Measurements from ENCODE around the gene LGR5. TPM values are rescaled to one million over a fixed set of nuclear protein-coding genes. Genes with fewer than 3 reads are reported as not detected.

The LGR5 gene
- total and polyA plus RNA-seq, 2 donors (not counting 3 experiments of a cell fraction or from before 2014, with no cell fraction given) = not detected

DNA sequence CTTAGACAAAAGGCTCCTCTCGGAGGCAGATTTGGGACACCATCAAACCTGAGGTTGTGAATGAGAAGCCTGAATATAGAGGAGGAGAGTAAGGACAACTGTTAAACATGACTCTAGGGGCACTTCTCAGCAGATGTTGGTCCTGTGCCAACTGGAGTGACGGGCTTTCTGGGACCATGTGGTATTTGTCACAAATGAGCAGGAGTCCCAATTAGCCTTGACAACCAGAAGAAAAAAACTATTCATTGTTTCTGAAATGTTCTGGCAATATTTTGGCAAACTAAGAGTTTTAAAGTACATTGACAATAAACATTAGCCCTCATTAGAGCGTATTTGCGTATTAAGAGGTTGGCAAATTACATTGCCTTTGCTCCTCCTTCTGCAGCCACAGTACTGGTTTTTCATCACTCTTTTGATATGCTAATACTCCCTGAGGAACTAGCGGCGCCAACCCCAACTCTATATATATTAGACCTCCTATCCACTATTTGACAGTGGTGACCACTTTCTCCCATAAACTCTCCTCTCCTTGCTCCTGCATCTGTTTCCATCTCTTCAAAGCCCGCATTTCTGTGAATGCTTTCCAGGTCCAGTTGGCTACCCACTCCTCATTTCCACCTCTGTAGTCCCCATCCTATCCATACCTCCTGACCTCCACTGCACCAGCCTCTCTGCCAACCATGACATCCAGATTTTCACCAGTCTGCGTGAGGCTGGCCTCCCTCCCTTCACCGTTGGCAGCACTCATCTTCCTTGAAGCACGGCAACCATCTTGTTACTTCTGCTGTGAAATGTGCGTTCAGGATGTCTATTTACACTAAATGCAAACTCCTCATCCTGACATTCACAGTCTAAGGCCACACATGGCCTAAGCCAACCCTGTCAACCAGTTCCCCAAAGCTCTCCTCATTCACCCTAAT lies 123.3 kb downstream of the LGR5 start:
- ChIA-PET CTCF (no interaction called here), POLR2A (no interaction called here)
- no TSS peak for BruUV-seq (replicated peaks)
- no peaks in the 10 kb centered on the region for H3K79me2 ChIP-seq (ENCODE audit: control insufficient read depth, insufficient read depth, low read length)
- no peaks in the 10 kb centered on the region for H3K9me3 ChIP-seq (replicated peaks; ENCODE audit: control insufficient read depth, insufficient read depth, low read length)
- H3K27ac ChIP-seq (ENCODE audit: insufficient read depth, low read depth, low read length) = no peak overlapping the region
- no peaks in the 10 kb centered on the region for H4K20me1 ChIP-seq (replicated peaks; ENCODE audit: control insufficient read depth, extremely low read depth, insufficient read depth, low read length)
- no peak overlapping the region for H2AFZ ChIP-seq (ENCODE audit: low read depth, low read length)
- H3K9ac ChIP-seq (replicated peaks; ENCODE audit: extremely low read depth, insufficient read depth, low read length) = no peak overlapping the region
- dilution Hi-C loops (cut with MboI; ENCODE audit: extremely low pct_ligation_motif_present, low sequenced_read_pairs) (no loop called here), intact Hi-C loops (cut with micrococcal nuclease) (no loop called here)
- no peak overlapping the region for H3K4me2 ChIP-seq (ENCODE audit: insufficient read depth, low read length)
- TF ChIP-seq CTCF (IDR thresholded peaks at IDR 0.05; ENCODE audit: extremely low read depth in 1 of 2, insufficient read depth in 1 of 2, low read depth in 1 of 2, low read length in 2 of 2) = no peak
- TF ChIP-seq POLR2A (IDR thresholded peaks at IDR 0.05; ENCODE audit: low read depth, low read length) = no peak
- TF ChIP-seq FOS (IDR thresholded peaks at IDR 0.05; ENCODE audit: borderline replicate concordance, insufficient read depth, low read length) = no peak
- TF ChIP-seq POLR2AphosphoS5 (IDR thresholded peaks at IDR 0.05; ENCODE audit: insufficient read depth, low read depth, low read length) = no peak
- no peak for TF ChIP-seq EZH2 (IDR thresholded peaks at IDR 0.05; ENCODE audit: borderline replicate concordance, low read depth, low read length, severe bottlenecking)
- TF ChIP-seq MYC (IDR thresholded peaks at IDR 0.05; ENCODE audit: low read depth, low read length) = no peak
- no peak for TF ChIP-seq GATA2 (IDR thresholded peaks at IDR 0.05; ENCODE audit: insufficient read depth, insufficient read length, low read depth, low read length)
- TF ChIP-seq JUN (IDR thresholded peaks at IDR 0.05; ENCODE audit: borderline replicate concordance, insufficient read depth, insufficient read length, low read depth) = no peak
- TF ChIP-seq, protein P1, sequence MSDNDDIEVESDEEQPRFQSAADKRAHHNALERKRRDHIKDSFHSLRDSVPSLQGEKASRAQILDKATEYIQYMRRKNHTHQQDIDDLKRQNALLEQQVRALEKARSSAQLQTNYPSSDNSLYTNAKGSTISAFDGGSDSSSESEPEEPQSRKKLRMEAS (IDR thresholded peaks at IDR 0.05; ENCODE audit: insufficient read depth, insufficient read length) = no peak
- DNase-seq (ENCODE audit: low read depth, low spot score) (no peak), FAIRE-seq (no peak)
- peaks cover under 1% of the 10 kb centered on the region in 2 experiments for H3K27me3 ChIP-seq (ENCODE audit: control insufficient read depth in 2 of 2, insufficient read depth in 2 of 2, low read length in 2 of 2)
- H3K36me3 ChIP-seq (ENCODE audit: control insufficient read depth in 2 of 2, extremely low read depth in 1 of 2, insufficient read depth in 2 of 2, low read length in 2 of 2) = no peaks in the 10 kb centered on the region
- no peak overlapping the region for H3K4me3 ChIP-seq (replicated peaks in 1 of 3; ENCODE audit: insufficient read depth in 1 of 3, low read depth in 1 of 3, low read length in 3 of 3)
- H3K4me1 ChIP-seq (ENCODE audit: control insufficient read depth, extremely low read depth, insufficient read depth, low read length) = no peaks in the 10 kb centered on the region
- H3K9me1 ChIP-seq (replicated peaks; ENCODE audit: control insufficient read depth, extremely low read depth, insufficient read depth, low read length) = no peaks in the 10 kb centered on the region

All from endothelial cell of umbilical vein (primary cell).